Mesenchymal stem cell (in vitro differentiated cells and primary cell): ENCODE measurements around the gene CDK14.

Experiments used
- DNase-seq: peaks from one replicate; pipeline ENCODE4 v3.0.0-alpha.2; 2013
- H2AFZ ChIP-seq: one replicate; pipeline ENCODE4 v1.6.1; 2013; ENCODE audit warnings: low read depth, mild to moderate bottlenecking, control low read depth, inconsistent platforms, low read length, moderate library complexity
- H2AK5ac ChIP-seq: 2 replicates; pipeline ENCODE4 v1.6.1; 2013; ENCODE audit warnings: low read length, moderate library complexity, mild to moderate bottlenecking, inconsistent platforms; ENCODE audit not compliant: severe bottlenecking
- H2BK120ac ChIP-seq: one replicate; pipeline ENCODE4 v1.6.1; 2013; ENCODE audit warnings: low read depth, mild to moderate bottlenecking, inconsistent platforms, low read length, moderate library complexity
- H2BK12ac ChIP-seq, 2 experiments: one replicate each; pipeline ENCODE4 v1.6.1; 2013; ENCODE audit warnings: inconsistent platforms in 2 of 2, low read length in 2 of 2, mild to moderate bottlenecking in 2 of 2, moderate library complexity in 2 of 2, control low read depth in 1 of 2
- H2BK15ac ChIP-seq: one replicate; pipeline ENCODE4 v1.6.1; 2013; ENCODE audit warnings: mild to moderate bottlenecking, low read depth, inconsistent platforms; ENCODE audit not compliant: poor library complexity, severe bottlenecking
- H2BK5ac ChIP-seq: 2 replicates; pipeline ENCODE4 v1.6.1; 2013; ENCODE audit warnings: low read depth, mild to moderate bottlenecking, low read length, control low read depth, inconsistent platforms; ENCODE audit not compliant: poor library complexity, severe bottlenecking
- H3K14ac ChIP-seq, 2 experiments: one replicate each; pipeline ENCODE4 v1.6.1; 2013; ENCODE audit warnings: inconsistent platforms in 2 of 2, low read length in 2 of 2, control low read depth in 1 of 2, mild to moderate bottlenecking in 1 of 2, moderate library complexity in 1 of 2
- H3K18ac ChIP-seq, 2 experiments: one replicate each; pipeline ENCODE4 v1.6.1; 2013; ENCODE audit warnings: inconsistent platforms in 2 of 2, low read length in 2 of 2, control low read depth in 1 of 2, low read depth in 1 of 2, mild to moderate bottlenecking in 1 of 2
- H3K23ac ChIP-seq, 2 experiments: one replicate each; pipeline ENCODE4 v1.6.1; 2013; ENCODE audit warnings: inconsistent platforms in 2 of 2, low read length in 2 of 2, mild to moderate bottlenecking in 2 of 2, moderate library complexity in 2 of 2, control low read depth in 1 of 2
- H3K27ac ChIP-seq: 2 replicates; pipeline ENCODE4 v1.5.1; 2013; ENCODE audit warnings: mild to moderate bottlenecking, moderate library complexity, low read length, control low read depth, inconsistent platforms; ENCODE audit not compliant: poor library complexity, severe bottlenecking
- H3K27me3 ChIP-seq, 2 experiments: 2 replicates each; pipeline versions ENCODE4 v1.6.1 to v1.7.0; 2013; ENCODE audit warnings: low read length in 2 of 2, mild to moderate bottlenecking in 2 of 2, moderate library complexity in 2 of 2, control low read depth in 1 of 2, inconsistent platforms in 1 of 2; ENCODE audit not compliant: control insufficient read depth in 1 of 2, insufficient read depth in 1 of 2
- H3K36me3 ChIP-seq, 2 experiments: 2 replicates each; pipeline versions ENCODE4 v1.6.1 to v1.7.0; 2013; ENCODE audit warnings: low read length in 2 of 2, control low read depth in 1 of 2, inconsistent platforms in 1 of 2, low read depth in 1 of 2, mild to moderate bottlenecking in 1 of 2; ENCODE audit not compliant: insufficient read depth in 2 of 2, control insufficient read depth in 1 of 2
- H3K4ac ChIP-seq, 2 experiments: one replicate each; pipeline ENCODE4 v1.6.1; 2013; ENCODE audit warnings: inconsistent platforms in 2 of 2, low read length in 2 of 2, mild to moderate bottlenecking in 2 of 2, moderate library complexity in 2 of 2, control low read depth in 1 of 2, low read depth in 1 of 2
- H3K4me1 ChIP-seq: 2 replicates; pipeline ENCODE4 v1.6.1; 2013; ENCODE audit warnings: low read depth, low read length, control low read depth; ENCODE audit not compliant: control insufficient read depth, insufficient read depth
- H3K4me2 ChIP-seq: 2 replicates; pipeline ENCODE4 v1.6.1; 2013; ENCODE audit warnings: low read length, mild to moderate bottlenecking, inconsistent platforms; ENCODE audit not compliant: poor library complexity, severe bottlenecking
- H3K4me3 ChIP-seq, 2 experiments: 2 replicates each; pipeline versions ENCODE4 v1.5.1 to v1.7.0; 2013; ENCODE audit warnings: low read length in 2 of 2, mild to moderate bottlenecking in 2 of 2, control low read depth in 1 of 2, low read depth in 1 of 2; ENCODE audit not compliant: insufficient read depth in 1 of 2
- H3K79me1 ChIP-seq: replicated peaks from 2 replicates; pipeline ENCODE4 v1.6.1; 2013; ENCODE audit warnings: mild to moderate bottlenecking, control low read depth, low read length, inconsistent platforms; ENCODE audit not compliant: poor library complexity, severe bottlenecking
- H3K9ac ChIP-seq: 2 replicates; pipeline ENCODE4 v1.7.0; 2013; ENCODE audit warnings: mild to moderate bottlenecking, low read length, moderate library complexity
- H3K9me3 ChIP-seq: 2 replicates; pipeline ENCODE4 v1.7.0; 2013; ENCODE audit warnings: mild to moderate bottlenecking, low read length; ENCODE audit not compliant: control insufficient read depth
- H4K8ac ChIP-seq: one replicate; pipeline ENCODE4 v1.6.1; 2013; ENCODE audit warnings: inconsistent platforms, mild to moderate bottlenecking, low read length, moderate library complexity
- H4K91ac ChIP-seq: one replicate; pipeline ENCODE4 v1.6.1; 2013; ENCODE audit warnings: mild to moderate bottlenecking, low read length, inconsistent platforms
- WGBS: methylation state at CpG from one replicate; pipeline ENCODE4 v1.1.7; 2013; ENCODE audit warnings: mixed read lengths; 5-methylcytosine and 5-hydroxymethylcytosine counted together

CDK14 gene

DNA sequence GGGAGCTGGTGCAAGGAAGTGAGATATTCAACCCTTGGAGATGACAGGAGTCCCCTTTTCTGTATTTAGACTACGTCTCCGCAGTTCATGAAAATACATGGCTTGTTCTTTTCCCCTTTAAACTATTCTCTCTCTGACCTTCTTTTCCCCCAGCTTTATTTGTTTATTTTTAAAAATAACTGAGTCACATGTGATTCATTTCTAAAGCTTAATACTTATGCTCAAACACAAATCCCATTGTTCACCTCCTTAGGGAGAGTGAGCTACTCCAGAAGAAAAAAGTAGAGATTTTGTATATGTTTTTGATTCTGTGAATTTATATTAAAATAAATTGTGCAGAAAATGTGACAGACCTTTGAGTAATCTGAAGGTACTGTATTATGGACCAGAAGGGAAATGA is 632.2 kb downstream of the CDK14 start:
- H3K4ac ChIP-seq: no peak overlapping the region
- no peaks in the 10 kb centered on the region for H3K79me1 ChIP-seq
- H3K4me3 ChIP-seq: peak overlapping the region in 1 of 2 experiments; percentile 58
- no peaks in the 10 kb centered on the region for H3K27me3 ChIP-seq
- WGBS: 17% methylated on average over 2 of the region's 2 CpGs
- H4K91ac ChIP-seq: no peak overlapping the region
- DNase-seq: peak; percentile 25
- peak overlapping the region; percentile 48 for H3K9ac ChIP-seq
- H3K23ac ChIP-seq: no peak overlapping the region
- no peak overlapping the region for H2BK12ac ChIP-seq
- no peak overlapping the region for H4K8ac ChIP-seq
- no peak overlapping the region for H3K18ac ChIP-seq
- H3K4me1 ChIP-seq: no peaks in the 10 kb centered on the region
- H3K9me3 ChIP-seq: peaks cover 5% of the 10 kb centered on the region
- no peak overlapping the region for H2AK5ac ChIP-seq
- H2BK120ac ChIP-seq: no peak overlapping the region
- H3K14ac ChIP-seq: no peak overlapping the region
- no peak overlapping the region for H3K4me2 ChIP-seq
- H2BK5ac ChIP-seq: no peak overlapping the region
- H3K27ac ChIP-seq: no peak overlapping the region
- H2BK15ac ChIP-seq: no peak overlapping the region
- no peak overlapping the region for H2AFZ ChIP-seq
- peaks cover 0 to 3% of the 10 kb centered on the region in 2 experiments for H3K36me3 ChIP-seq

DNA sequence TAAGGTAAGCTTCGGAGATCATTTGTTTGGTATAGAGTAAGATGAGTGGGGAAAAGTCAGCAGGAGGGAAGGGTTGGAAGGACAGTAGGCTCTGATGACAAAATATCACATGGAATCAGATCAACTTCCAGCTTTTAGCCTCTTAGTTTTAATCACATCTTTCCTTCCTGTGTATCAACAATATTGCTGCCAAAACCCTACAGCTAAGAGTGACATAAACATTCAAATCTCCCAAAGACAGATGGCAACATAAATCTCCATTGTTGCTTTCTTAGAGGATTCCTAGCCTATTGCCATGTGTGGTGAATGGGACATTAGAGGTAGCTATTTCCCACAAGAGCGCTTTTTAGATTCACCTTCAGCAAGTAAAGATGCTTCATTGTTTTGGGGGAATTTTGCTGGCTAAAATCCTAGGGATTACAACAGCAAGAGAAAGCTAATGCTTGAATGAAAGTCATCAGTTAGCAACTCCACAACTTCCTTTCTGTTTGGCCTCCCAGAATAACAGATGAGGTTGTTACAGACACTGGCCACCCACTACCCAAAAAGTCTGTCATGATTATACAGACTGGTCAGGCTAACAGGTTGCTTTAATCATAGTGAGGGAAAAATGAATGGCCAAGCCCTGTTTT is 632.9 kb downstream of the CDK14 start:
- 73% methylated on average over 2 of the region's 2 CpGs for WGBS
- no peak overlapping the region for H3K4me2 ChIP-seq
- H2BK15ac ChIP-seq: no peak overlapping the region
- H3K14ac ChIP-seq: no peak overlapping the region
- H3K27me3 ChIP-seq: no peaks in the 10 kb centered on the region
- no peak overlapping the region for H2BK5ac ChIP-seq
- H3K79me1 ChIP-seq: no peaks in the 10 kb centered on the region
- no peak overlapping the region for H2BK120ac ChIP-seq
- H2AFZ ChIP-seq: no peak overlapping the region
- DNase-seq: peak; percentile 13
- H3K4me1 ChIP-seq: no peaks in the 10 kb centered on the region
- H3K36me3 ChIP-seq: peaks cover 0 to under 1% of the 10 kb centered on the region in 2 experiments
- no peak overlapping the region for H3K23ac ChIP-seq
- H3K9me3 ChIP-seq: peaks cover 5% of the 10 kb centered on the region
- no peak overlapping the region for H3K4ac ChIP-seq
- H2BK12ac ChIP-seq: no peak overlapping the region
- no peak overlapping the region for H4K8ac ChIP-seq
- H3K18ac ChIP-seq: no peak overlapping the region
- no peak overlapping the region for H2AK5ac ChIP-seq
- no peak overlapping the region for H4K91ac ChIP-seq
- no peak overlapping the region for H3K27ac ChIP-seq
- H3K4me3 ChIP-seq: peak overlapping the region in 1 of 2 experiments; percentile 58
- peak overlapping the region; percentile 48 for H3K9ac ChIP-seq

DNA sequence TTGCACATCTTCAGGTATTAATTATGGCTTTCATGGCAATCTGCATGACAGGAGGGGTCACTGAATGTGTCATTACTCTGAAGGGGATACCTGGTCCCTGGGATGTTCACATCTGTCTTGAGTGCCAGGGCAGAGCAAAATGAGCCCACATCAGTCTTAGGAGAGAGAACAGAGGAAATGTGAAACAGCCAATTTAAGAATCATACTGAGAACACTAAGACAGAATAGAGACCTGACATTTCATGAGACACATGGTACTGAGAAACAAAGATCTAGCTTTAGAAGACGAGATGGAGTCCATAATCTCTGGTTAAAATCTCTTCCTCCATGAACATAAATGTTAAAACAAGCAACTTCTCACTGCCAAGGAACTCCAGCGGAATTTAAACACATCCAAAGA is 634.0 kb downstream of the CDK14 start:
- H4K8ac ChIP-seq: no peak overlapping the region
- H2AFZ ChIP-seq: no peak overlapping the region
- H3K27me3 ChIP-seq: no peaks in the 10 kb centered on the region
- H3K23ac ChIP-seq: no peak overlapping the region
- H3K4me2 ChIP-seq: no peak overlapping the region
- H3K36me3 ChIP-seq: no peaks in the 10 kb centered on the region
- H3K4me3 ChIP-seq: no peak overlapping the region
- H3K9me3 ChIP-seq: peaks cover 5% of the 10 kb centered on the region
- no peak for DNase-seq
- H3K9ac ChIP-seq: no peak overlapping the region
- WGBS: 89% methylated on average over 1 of the region's 2 CpGs
- no peaks in the 10 kb centered on the region for H3K79me1 ChIP-seq
- no peak overlapping the region for H3K14ac ChIP-seq
- no peak overlapping the region for H3K27ac ChIP-seq
- no peak overlapping the region for H2BK5ac ChIP-seq
- no peak overlapping the region for H2BK12ac ChIP-seq
- no peaks in the 10 kb centered on the region for H3K4me1 ChIP-seq
- no peak overlapping the region for H2BK15ac ChIP-seq
- no peak overlapping the region for H4K91ac ChIP-seq
- no peak overlapping the region for H2AK5ac ChIP-seq
- H3K18ac ChIP-seq: no peak overlapping the region
- H3K4ac ChIP-seq: no peak overlapping the region
- no peak overlapping the region for H2BK120ac ChIP-seq

DNA sequence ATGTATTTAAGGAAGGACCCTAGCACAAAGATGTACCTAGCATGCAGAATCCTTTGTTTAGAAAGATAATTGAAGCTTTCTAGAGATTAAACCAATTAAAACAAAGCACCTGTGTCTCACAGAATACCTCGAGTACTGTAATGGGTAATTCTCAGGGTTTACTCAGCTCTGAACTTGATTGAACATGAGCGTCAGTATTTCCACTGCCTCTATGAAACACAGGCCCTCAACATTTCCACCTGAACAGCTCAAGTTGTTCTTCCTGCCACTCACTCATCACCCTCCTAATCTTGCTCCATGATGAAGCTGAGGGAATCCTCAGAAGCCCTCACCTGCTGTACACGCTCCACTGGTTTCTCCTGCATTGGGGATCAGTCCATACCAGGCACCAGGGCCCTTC is 634.4 kb downstream of the CDK14 start:
- Histone ChIP-seq H3K4me2 (no peak overlapping the region), H3K27me3 (no peaks in the 10 kb centered on the region), H3K9ac (no peak overlapping the region), H3K4ac (no peak overlapping the region), H2BK15ac (no peak overlapping the region), H3K27ac (no peak overlapping the region), H4K91ac (no peak overlapping the region), H3K9me3 (peaks cover 5% of the 10 kb centered on the region), H3K18ac (no peak overlapping the region), H2BK12ac (no peak overlapping the region), H2AFZ (no peak overlapping the region), H3K79me1 (no peaks in the 10 kb centered on the region), H3K4me3 (no peak overlapping the region), H2BK5ac (no peak overlapping the region), H3K4me1 (peaks cover 1% of the 10 kb centered on the region), H2BK120ac (no peak overlapping the region), H3K23ac (no peak overlapping the region), H2AK5ac (no peak overlapping the region), H3K36me3 (no peaks in the 10 kb centered on the region), H4K8ac (no peak overlapping the region), H3K14ac (no peak overlapping the region)
- DNase-seq: no peak
- WGBS: 95% methylated on average over 3 of the region's 3 CpGs
